ENCODE data around the gene MON1A.
"Not testable (repeated sequence)": the region's sequence is repeated elsewhere in the genome, so short reads cannot be mapped to it uniquely, and the experiment has no call there.

Gene MON1A, protein sequence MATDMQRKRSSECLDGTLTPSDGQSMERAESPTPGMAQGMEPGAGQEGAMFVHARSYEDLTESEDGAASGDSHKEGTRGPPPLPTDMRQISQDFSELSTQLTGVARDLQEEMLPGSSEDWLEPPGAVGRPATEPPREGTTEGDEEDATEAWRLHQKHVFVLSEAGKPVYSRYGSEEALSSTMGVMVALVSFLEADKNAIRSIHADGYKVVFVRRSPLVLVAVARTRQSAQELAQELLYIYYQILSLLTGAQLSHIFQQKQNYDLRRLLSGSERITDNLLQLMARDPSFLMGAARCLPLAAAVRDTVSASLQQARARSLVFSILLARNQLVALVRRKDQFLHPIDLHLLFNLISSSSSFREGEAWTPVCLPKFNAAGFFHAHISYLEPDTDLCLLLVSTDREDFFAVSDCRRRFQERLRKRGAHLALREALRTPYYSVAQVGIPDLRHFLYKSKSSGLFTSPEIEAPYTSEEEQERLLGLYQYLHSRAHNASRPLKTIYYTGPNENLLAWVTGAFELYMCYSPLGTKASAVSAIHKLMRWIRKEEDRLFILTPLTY

DNA sequence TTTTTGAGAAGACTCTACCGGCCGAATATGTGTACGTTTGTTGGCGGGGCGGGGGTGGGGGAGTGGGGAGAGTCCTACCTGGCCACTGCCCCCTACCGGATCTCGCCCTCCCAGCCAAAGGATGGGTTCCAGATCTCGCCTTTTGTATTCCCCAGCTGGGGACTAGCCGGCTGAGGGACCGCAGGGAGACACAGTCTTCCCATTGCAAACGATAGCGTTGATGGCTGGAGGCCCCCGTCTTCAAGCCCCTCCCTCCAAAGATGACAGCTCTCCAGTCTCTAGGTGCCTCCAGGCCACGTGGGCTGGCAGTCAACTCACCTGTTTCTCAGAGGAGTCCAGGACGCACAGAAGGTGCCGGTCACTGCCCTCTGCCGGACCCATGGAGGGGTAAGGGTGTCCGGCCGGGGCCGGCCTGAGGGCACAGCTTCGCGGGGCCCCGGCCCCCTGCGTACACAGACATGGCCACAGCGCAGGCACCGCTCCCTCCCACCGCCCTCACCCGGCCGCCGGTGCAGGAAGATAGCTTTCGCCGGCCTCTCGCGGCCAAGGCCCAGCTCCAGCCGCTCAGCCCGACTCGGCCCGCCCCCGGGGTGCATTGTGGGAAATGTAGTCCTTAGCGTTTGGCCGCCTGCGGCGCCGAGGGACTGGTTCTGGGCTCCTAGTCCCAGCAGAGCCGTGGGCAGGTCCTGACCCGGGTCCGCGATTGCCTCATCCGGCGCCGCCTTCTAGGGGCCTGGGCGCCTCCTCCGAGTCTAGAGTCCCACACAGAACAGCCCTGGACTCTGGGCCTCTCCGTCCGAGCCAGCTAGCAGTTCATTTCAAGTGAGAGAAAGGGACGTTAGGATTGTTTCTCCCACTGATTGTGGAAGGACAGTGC, at the start of gene MON1A:
TSS of gene MON1A (minus strand) at position 521 of the 877 bp plus-strand sequence. CDS start 16,465 bp downstream, outside the sequence.
- DNase-seq (ENCODE audit: low read depth in 3 of 3, low spot score in 1 of 3), result peak; percentile 47 to 83 (median 65)

DNA sequence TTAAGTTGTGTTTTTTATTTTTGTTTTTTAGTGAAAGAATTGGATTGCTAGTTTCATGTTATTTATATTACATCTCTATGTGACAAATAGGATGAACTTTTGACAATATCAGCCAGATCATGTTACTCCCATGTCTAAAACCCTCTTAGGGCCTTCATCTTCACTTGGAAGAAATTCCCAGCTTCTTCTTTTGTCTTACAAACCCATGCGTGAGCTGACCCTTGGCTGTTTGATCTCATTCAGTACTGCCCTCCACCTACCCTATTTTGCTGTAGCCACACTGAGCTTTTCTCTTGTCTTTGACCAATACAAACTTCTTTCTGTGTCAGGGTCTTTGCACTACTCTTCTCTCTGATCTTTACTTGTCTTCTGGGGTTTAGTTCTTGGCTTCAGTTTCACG, 47.3 kb upstream of the MON1A start:
- no peak for DNase-seq (ENCODE audit: low read depth in 3 of 3, low spot score in 1 of 3)

DNA sequence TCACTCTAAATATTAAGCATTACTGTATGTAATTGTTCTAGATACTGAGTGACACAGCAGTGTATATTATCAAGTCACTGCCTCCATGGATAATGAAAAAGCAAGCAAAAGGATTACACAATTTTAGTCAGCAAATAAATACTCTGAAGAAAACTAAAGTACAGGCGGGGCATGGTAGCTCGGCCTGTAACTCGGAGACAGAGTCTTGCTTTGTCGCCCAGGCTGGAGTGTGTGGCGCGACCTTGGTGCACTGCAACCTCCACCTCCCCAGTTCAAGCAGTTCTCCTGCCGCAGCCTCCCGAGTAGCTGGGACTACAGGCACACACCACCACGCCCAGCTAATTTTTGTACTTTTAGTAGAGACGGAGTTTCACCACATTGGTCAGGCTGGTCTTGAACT, 43.0 kb upstream of the MON1A start:
- no peak for DNase-seq (ENCODE audit: low read depth in 3 of 3, low spot score in 1 of 3)

DNA sequence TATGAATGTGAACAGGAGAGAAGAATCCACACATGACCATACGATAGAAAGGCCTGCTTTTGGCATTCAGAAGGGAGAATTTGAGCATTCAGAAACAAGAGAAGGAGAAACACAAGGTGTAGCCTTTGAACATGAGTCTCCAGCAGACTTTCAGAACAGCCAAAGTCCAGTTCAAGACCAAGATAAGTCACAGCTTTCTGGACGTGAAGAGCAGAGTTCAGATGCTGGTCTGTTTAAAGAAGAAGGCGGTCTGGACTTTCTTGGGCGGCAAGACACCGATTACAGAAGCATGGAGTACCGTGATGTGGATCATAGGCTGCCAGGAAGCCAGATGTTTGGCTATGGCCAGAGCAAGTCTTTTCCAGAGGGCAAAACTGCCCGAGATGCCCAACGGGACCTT, 38.7 kb upstream of the MON1A start:
- no peak for DNase-seq (ENCODE audit: low read depth in 3 of 3, low spot score in 1 of 3)

DNA sequence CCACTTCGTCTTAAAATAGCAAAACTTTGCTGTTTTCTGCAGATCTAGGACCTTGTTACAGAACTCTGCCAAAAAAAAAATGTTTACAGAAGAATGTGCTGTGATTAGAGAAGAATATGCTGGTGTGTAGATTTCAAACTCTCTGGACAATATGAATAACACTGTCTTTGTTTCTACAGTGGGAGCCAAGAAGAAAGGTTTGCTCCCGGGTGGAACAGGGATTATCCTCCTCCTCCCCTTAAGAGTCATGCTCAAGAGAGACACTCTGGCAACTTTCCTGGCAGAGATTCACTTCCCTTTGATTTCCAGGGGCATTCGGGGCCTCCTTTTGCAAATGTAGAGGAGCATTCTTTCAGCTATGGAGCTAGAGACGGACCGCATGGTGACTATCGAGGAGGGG, 37.7 kb upstream of the MON1A start:
- no peak for DNase-seq (ENCODE audit: low read depth in 3 of 3, low spot score in 1 of 3)

DNA sequence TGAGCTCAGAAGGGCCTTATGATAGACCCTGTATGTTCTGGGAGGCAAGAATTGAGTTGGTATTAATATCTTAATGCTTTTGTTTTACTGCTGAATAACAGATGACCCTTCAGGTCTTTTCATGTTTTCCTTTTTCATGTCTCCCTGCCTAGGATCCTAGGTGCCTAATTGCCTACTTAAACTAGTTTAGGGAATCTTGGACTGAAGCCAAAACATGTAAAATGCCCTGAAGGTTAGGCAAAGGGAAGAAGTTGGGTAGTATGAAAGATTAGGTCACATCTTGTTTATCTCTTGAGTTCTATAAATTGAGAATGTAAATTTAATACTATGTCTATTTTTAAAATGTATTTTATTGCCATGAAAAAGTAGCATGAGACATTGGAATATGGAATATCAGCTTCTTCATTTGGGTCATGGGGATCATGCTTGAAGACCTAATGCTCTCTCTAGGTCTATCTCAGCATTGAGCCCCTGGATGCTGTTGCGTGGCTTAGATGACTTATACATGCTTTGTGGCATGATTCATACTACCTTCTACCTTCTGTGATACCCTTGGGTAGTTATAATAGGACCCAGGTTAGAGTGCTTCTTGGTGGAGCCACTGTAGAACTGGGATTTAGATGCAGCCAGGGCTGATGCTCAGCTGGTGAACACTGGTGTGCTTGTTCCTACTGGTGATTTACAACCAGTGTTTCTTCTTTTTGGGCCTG, 36.8 kb upstream of the MON1A start:
- no peak for DNase-seq (ENCODE audit: low read depth in 3 of 3, low spot score in 1 of 3)

DNA sequence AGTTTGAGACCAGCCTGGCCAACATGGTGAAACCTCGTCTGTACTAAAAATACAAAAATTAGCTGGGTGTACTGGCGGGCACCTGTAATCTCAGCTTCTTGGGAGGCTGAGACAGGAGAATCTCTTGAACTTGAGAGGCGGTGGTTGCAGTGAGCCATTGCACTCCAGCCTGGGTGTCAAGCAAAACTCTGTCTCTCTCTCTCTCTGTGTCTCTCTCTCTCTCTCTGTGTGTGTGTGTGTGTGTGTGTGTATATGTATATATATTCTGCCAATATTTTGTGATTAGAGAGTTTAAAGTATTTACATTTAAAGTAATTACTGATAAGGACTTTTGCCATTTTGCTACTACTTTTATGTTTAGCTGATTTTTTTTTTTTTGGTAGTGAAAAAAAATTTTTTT, 26.0 kb upstream of the MON1A start:
- no peak for DNase-seq (ENCODE audit: low read depth in 3 of 3, low spot score in 1 of 3)

DNA sequence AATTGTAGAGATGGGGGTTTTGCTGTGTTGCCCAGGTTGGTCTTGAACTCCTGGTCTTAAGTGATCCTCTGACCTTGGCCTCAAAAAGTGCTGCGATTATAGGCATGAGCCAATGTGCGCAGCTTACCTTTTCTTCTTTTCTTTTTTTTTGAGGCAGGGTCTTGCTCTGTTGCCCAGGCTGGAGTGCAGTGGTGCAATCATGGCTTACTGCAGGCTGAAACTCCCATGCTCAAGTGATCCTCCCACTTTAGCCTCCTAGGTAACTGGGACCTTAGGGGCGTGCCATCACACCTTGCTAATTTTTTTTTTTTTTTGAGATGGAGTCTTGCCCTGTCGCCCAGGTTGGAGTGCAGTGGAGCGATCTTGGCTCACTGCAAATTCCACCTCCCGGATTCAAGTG, 23.3 kb upstream of the MON1A start:
- DNase-seq (ENCODE audit: low read depth in 3 of 3, low spot score in 1 of 3), result no peak

DNA sequence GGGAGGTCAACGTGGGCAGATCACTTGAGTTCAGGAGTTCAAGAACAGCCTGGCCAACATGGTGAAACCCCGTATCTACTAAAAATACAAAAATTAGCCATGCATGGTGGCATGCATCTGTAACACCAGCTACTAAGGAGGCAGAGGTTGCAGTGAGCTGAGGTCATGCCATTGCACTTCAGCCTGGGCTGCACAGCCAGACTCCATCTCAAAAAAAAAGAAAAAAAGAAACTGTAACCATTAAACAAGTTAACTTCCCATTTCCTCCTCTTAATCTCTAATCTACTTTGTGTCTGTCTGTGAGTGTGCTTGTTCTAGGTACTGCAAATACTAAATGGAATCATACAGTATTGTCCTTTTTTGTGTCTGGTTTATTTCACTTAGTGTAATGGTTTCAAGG, 13.0 kb upstream of the MON1A start:
- no peak for DNase-seq (ENCODE audit: low read depth in 3 of 3, low spot score in 1 of 3)

DNA sequence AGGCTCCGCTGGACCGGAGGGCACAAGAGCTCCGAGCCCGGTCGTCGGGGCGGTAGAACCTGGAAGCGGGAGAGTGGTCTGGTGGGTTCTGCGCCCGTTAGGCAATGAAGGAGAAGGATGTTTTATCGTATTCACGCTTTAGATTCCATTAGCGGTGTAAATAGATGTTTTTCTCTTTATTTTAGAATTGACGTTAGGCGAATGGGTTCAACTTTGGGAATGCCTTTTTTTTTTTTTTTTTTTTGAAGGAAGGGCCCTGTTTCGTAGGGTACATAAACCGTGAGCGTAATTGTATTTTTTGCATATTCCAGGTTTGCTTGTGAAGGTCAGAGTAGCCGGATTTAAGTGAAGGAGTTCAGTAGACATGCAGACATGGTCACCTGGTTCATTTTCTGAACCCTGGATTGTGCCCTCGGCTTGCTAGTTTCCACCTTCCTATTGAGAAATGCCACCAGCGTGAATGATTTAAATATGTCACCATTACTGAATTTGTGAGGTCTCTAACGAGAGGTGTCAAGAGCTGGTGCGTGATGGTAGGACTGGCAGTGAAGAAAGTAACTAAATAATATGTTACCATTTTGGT, 11.1 kb upstream of the MON1A start:
- no peak for DNase-seq (ENCODE audit: low read depth in 3 of 3, low spot score in 1 of 3)

DNA sequence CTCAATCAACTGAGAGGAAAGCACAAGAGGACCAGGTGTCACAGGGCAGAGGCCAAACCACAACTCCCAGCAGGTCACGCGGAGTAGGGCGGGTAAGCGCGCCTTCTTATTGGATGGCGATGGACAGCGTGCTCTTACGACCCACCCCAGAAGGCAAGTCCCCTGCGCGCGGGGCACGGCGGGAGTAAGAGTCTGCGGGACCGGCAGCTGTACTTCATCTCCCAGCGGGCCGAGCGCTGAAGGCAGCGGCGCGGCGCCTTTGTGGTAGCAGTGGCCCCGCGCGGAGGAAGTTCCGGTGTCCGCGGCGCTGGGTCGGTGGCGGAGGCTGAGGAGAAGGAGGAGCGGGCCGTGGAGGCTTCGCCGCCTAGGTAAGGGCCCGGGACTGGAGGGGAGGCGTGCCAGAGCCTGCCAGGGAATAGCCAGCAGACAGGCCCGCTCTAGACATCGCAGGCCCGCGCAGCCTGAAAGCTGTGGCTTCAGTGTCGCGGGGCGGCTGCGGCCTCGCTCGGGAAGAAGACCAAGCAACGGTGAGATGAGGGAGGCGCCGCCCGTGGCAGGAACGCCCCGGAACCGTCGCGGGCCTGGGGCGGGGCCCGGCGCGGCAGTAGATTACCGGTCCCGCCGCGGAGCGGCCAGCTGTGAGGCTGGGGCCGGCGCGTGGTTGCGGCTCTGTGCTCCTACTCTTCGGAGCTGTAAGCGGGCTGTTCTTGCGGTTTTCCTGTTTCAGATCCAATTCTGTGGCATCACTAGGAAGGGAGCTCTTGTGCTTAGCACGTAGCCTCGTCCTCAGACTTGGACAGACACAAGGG, 10.5 kb upstream of the MON1A start, which contains the start of gene RBM6:
TSS of gene RBM6 (plus strand) at position 293 of the 809 bp plus-strand sequence. CDS start 22,492 bp downstream, outside the sequence.
- peak; percentile 81 to 86 (median 84) for DNase-seq (ENCODE audit: low read depth in 3 of 3, low spot score in 1 of 3)

DNA sequence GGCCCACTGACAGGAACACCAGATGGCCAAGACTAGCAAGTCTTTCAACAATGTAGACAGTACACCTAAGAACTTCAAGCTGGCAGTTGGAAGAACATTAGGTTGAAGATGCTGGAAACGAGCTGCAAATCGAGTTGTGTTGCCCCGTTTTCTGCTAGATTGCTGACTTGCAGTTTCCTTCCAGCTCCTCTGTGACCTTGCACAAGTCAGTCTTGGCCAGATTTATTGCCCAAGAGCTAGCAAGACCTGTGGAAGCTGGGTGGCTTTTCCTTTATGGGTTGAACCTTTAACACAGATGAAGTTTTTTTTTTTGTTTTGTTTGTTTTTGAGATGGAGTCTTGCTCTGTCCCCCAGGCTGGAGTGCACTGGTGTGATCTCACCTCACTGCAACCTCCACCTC, 7.5 kb upstream of the MON1A start:
- no peak for DNase-seq (ENCODE audit: low read depth in 3 of 3, low spot score in 1 of 3)

DNA sequence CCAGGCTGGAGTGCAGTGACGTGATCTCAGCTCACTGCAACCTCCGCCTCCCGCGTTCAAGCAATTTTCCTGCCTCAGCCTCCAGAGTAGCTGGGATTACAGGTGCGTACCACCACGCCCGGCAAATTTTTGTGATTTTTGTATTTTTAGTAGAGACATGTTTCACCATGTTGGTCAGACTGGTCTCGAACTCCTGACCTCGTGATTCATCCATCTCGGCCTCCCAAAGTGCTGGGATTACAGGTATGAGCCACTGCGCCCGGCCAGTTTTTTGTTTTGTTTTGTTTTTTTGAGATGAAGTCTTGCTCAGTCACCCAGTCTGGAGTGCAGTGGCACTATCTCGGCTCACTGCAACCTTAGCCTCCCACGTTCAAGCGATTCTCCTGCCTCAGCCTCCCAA, 2.7 kb upstream of the MON1A start:
- DNase-seq (ENCODE audit: low read depth in 3 of 3, low spot score in 1 of 3), result not testable (repeated sequence)

DNA sequence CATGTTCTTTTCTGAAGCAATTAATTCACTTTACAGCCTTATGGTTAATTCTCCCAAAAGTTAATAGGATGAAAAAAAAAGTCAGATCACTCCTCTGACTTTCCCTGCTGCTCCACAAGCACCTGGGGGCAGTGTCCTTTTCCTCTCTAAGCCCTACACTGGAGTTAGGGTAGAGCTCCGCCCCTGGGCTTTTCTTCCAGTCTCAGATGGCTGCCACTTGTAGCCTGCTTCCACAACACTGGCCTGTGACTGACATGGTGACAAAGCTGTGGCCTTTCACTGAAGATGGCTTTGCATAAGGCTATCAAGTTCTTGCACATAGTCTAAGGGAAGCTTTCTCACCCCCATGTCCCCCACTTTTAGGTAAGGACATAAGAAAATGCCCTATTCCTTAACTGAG, 1.3 kb upstream of the MON1A start:
- no peak for DNase-seq (ENCODE audit: low read depth in 3 of 3, low spot score in 1 of 3)

DNA sequence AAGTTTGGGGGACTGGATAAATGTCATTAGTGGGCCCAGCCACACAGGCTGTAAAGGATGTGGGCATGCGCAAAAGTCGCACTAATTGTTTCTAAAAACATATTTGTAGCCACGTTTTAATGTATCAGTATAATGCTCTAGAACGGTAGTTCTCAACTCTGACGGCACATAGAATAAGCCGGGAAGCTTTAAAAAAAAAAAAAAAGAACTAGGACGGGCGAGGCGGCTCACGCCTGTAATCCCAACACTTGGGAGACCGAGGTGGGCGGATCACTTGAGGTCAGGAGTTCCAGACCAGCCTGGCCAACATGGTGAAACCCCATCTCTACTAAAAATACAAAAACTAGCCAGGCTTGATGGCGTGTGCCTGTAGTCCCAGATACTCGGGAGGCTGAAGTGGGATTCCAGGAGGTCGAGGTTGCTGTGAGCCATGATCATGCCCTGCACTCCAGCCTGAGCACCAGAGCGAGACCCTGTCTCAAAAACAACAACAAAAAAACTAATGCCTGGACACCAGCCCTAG, 618 bp upstream of the MON1A start:
- DNase-seq (ENCODE audit: low read depth in 3 of 3, low spot score in 1 of 3), result no peak

DNA sequence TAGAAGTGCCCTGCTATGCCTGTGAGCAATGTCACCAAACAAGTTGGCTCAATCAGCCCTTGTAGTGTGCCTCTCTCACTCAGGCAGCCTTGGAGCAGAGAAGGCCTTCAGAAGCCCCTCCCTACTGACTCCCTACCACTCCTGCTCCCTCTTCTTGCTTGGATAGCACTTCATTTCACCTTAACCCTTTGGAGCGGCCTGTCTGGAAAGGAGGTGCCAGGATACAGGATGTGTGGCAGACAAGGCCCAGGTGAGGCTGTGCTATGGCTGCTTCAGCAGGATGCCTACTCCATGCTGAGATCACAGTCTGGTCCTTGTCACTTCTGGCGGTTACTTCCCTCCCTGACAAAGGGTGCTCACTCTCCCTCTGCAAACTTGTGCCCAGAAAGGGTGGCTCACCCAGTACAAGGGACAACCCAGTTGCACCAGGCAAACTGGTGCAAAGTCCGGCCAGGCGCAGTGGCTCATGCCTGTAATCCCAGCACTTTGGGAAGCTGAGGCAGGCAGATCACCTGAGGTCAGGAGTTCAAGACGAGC, 1.1 kb downstream of the MON1A start:
- no peak for DNase-seq (ENCODE audit: low read depth in 3 of 3, low spot score in 1 of 3)

DNA sequence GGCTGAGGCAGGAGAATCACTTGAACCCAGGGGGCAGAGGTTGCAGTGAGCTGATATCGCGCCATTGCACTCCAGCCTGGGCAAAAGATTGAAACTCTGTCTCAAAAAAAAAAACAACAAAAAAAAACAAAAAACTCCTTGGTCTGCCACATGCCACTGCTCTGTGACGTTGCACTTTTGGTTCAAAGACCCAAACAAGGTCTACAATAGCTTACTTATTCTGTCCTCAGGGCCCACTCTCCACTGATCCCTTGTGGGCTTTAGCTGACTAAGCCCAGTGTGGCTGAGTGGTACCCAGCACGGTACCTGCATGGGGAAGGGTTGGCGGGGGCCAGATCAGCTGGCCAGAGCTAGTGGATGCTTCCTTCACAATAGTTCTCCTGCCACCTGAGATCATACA, 1.8 kb downstream of the MON1A start:
- DNase-seq (ENCODE audit: low read depth in 3 of 3, low spot score in 1 of 3), result no peak

DNA sequence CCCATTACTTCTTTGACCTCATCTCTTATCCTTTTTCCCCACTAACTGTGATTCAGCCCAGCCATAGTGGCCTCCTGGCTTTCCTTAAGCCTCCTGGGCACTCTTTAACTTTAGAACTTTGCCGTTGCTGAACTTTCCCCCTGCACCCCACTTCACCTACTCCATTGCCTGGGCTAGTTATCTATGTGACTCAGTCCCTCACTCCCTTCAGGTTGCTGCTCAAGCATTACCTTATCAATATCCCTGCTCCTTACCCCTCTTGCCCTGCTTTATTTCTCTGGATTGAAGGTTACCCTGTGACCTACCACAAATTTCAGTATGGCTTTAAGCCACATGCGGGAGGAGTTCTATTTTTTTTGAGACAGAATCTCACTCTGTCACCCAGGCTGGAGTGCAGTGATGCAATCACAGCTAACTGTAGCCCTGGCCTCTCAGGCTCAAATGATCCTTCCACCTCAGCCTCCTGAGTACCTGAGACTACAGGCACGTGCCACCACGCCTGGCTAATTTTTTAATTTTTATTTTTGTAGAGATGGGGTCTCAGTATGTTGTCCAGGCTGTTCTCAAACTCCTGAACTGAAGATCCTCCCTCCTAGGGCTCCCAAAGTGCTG, 3.4 kb downstream of the MON1A start:
- DNase-seq (ENCODE audit: low read depth in 3 of 3, low spot score in 1 of 3), result no peak

DNA sequence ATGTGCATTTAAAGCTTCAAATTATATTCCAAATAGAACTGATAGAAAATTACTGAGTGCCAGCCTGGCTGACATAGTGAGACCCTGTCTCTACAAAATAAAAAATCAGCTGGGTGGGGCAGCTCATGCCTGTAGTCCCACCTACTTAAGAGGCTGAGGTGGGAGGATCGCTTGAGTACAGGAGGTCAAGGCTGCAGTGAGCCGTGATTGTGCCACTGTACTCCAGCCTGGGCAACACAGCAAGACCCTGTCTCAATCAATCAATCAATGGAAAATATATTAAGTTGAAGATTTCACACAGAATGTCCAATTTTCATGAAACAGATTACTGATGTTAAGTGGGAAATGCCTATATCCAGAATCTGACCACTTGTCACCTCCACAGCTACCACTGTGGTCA, 4.1 kb downstream of the MON1A start:
- no peak for DNase-seq (ENCODE audit: low read depth in 3 of 3, low spot score in 1 of 3)

Data from stimulated activated CD4-positive, alpha-beta T cell treated with anti-CD3 and anti-CD28 coated beads, TNF-alpha, amount 100 ng/mL, for 1 hour (primary cell).